HG03280 (cell line): ENCODE measurements around the gene NOP9.

Experiments used
- ATAC-seq: cut with Tn5 transposase; IDR thresholded peaks from one replicate; pipeline ENCODE4 v1.9.1; 2021; ENCODE audit warnings: mild to moderate bottlenecking, moderate library complexity; ENCODE audit not compliant: unreplicated experiment

The NOP9 gene

DNA sequence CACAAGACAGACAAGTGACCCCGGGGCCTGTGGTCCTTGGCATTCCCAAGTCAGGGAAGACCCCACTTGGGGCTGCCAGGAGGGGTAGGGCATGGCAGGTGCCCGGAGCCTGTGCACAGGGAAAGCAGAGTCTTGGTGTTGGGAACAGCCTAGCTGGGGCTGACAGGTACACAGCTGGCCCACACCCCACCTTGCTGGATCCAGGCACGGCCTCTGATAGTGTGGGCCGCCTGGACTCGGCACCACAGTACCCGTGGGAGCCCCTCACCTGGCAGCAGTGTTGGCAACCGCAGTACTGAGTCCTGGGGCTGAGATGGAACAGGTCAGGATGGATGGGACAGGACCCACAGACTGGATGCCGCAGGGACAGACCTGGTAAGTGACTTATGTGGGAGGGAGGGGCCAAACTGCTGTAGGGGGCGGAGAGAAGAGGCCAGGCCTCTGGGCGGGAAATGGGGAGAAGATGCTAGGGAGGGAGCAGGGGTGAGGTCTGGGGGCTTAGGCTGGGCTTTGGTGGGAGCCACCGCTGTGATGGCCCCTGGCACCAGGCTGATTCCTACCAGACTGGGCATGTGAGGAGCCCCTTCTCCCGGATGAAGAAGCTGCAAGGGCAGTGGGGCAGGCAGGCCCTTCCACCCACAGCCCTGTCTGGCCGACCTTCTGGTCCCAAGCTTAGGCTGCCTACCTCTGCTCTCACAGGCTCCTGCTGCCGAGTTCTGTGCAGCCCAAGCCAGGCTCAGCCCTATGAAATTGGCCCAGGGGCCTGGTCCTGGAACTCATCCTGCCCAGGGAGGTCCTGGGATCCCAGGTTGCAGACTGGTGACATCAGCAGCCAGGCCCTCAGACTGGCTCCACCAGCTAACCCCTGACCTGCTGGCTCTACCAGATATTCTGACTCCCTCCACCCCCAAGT, 36.6 kb upstream of the NOP9 start, which contains the start of gene TGM1:
TSS of gene TGM1 (minus strand) at position 357 of the 913 bp plus-strand sequence. CDS start 825 bp downstream, outside the sequence.
- ATAC-seq = no peak

DNA sequence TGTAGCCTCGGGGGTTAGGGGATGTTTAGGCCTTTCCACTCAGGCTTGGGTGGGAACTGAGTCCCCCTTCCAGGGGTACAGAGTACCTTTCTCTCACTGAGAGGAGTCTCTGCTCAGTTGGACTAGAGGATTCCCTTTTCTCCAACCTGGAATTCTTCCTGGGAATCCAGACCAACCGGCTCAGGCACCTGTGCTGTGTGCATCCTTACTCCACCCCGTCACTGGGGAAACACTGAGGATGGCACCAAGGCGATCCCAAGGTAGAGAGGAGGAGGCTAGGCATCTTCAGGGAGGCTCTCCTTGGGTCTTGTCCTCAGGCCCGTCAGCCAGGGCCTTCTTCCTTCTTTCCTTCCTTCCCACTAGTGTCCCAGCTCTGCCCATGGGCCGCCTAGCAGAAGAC, 35.8 kb upstream of the NOP9 start:
- no peak for ATAC-seq

DNA sequence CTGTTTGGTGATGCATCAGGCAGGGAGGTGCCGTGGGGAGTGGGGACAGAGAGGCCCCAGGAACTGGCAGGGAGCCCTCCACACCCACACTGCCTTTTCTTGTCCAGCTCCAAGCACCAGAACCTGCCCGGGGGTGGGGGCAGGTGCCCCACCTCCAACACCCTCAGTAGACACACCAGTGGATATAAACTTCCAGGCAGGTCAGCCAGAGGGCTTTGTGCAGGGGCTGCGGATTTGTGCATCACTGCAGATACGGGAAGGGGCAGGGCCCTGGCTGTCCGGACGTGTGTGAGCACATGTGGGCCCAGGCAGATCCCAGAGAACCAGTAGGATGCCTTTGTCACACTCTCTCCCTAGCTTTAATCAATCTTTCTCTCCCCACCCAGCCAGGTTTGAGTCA, 35.4 kb upstream of the NOP9 start:
- no peak for ATAC-seq

DNA sequence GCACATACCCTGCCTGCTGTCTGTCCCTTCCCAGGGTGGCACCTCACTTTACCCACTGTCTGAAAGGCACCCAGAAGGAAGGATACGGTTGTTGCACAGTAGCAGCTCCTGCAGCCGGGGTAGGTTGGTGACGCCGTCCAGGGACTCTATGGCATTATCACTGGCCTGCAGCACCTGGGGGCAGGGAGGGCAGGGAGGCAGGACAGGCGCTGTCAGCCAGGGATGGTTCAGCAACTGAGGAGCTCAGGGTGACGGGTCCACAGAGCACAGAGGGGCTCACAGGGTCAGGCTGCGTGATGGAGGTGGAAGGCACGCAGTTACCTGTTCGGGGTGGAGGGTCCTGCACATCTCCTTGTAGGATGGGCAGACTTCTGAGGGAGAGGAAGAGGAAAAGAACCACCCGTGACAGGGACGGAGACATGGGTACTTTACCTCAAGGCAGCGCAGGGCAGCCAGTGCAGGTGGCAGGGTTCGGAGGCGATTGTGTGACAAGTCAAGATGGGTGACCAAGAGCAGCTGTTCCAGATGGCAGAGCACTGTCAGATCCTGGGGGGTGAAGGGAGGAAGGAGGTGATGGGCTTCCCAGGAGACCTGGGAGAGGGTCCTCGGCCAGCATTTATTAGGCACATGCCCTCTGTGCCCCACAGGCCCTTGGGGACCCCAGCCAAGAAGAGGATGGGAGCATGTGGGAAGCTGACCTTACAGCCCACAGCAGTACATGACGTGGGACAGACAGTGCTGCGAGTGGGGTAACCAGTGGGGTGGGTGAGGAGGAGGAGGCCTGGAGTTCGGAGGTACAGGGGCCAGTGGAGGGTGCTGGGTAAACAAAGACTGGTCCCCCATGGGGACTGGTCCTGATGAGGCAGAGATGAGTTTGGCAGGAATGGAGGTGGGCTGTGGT, 33.1 kb upstream of the NOP9 start:
- ATAC-seq = no peak

DNA sequence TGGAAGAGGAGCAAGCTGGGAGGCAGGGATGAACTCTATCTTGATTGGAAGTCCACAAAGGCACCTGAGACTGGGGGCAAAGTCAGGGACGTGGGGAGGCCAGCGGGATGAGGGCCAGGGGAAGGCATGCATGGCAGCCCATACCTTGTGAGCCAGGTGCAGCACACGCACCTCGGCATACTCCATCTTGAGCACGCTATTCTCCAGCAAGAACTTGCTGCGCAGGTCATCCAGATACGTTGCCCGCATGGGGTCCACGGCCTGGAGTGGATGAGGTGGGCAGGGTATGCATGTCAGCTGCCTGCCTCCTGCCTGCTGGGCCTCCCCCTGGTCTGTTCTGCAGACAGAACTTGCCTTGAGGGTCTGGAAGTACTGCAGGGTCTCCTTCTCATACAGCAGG, 32.1 kb upstream of the NOP9 start:
- ATAC-seq = no peak

DNA sequence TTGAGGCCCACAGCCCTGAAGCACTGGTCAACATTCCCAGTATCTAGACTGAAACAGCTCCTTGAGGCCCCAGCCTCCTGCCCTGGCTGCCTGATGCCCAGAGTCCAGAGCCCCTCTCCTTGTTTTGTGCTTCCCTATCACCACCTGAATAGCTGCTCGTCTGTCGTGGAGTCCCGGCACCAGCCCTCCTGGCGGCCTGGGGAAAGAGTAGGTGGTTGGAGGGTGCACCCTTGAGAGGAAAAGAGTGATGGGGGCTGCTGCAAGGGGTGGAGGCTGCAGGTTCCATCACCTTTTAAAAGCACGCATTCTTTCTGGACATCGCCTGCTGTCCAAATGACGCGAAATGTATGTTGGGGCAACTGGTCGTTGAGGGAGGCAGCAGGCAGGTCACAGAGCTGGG, 31.4 kb upstream of the NOP9 start:
- no peak for ATAC-seq

DNA sequence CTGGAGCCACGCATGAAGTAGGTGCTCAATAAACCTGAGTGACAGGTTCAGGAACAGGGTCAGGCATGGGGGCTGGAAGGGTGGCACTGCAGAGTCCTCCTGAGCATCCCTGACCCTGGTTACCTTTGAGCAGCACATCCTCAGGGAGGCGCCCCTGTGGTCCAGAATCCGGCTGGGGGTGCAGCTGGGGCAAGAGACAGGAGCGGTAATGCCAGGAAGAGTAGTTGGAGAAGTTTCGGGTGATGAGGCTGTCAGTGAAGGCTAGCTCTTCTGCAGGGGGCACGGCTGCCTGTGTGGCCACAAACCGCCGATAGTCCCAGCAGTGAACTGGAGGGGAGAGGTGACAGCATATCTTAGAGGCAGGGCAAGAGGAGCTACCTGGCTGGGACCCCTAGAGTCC, 30.3 kb upstream of the NOP9 start:
- no peak for ATAC-seq

DNA sequence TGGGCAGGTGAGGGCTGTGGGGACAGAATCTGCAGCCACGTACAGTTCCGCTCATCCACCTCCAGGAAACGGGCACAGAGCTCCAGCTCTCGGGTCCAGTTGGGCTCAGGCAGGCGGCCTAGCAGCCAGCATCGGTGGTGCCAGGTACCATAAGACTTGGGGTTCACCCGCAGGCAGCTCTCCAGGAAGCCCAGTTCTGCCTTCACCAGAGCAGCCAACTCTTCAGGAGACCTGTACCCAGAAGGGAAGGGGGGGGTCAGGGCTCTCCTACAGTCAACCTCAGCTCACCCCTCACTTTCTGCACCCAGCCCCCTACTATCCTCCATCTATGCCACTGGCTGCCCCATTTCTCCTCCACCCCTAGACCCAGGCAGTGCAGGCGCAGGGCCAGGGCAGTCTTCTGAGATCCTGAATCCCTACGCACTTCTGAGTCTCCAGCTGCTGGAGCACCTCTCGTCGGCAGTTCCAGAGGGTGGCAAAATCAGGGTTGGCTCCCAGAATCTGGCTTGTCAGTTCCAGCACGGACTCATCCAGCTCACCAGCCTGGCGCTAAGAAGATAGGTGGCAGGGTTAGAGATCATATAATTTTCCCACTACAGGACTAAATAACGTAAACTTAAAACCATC, 29.6 kb upstream of the NOP9 start:
- ATAC-seq = no peak

DNA sequence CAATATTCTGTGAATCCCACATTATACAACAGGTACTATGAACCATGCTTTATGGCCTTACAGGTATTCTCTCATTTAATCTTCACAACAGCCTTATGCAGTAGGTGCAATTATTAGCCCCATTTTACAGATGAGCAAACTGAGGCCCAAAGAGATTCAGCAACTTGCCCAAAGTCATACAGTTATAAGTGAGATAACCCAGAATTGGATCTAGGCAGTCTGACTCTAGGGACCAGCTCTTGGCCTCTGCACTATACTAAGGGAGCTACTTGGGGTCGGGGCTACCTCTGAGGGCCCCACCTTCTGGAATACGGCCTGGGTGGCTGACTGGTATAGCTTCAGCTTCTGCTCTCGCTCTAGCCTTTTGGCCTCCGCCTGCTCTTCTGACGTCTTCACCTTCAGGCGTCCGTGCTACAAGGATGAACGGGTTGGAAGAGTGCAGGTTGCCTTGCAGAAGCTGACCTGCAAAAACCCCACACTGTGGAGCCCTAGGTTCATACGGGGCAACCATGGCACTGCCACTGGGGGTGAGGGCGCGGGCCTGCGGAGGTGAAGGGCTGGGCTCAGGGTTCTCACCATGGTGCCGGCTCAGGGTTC, 29.0 kb upstream of the NOP9 start:
- ATAC-seq = no peak

DNA sequence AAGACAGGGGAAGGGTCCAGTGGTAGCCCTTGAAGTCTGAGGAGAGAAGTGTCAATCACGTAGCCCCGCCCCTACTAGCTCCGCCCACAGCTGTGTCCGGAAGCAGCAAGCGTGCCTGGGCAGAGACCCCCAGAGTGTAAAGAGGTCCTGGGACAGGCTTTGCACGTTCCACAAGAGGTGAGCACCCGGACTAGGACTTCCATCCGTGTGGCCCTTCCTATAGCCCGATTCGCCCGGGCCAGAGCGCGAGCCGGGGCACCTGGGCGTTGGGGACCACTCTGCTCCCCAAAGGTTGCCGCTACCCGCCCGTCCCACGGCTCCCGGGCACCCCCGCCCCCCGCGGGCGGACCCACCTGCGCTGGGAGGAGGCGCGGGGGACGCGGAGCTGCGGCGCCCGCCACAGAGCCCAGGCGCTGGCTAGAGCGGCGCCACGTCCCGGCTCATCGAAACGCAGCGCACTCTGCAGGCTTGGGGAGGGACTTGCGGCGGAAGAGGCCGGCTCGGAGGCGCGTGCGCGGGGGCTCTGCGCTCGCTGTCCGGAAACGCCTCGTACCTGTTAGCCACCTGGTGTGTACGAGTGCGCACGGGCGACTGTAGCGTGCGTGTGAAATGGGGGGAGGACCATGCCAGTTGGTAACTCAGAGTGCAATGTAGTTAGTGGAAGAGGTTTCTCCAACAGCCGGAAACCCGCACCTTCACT, 28.4 kb upstream of the NOP9 start, which contains the start of gene RABGGTA:
TSS of gene RABGGTA (minus strand) at position 464 of the 700 bp plus-strand sequence. CDS start 482 bp downstream, outside the sequence.
- ATAC-seq = peak; percentile 88

DNA sequence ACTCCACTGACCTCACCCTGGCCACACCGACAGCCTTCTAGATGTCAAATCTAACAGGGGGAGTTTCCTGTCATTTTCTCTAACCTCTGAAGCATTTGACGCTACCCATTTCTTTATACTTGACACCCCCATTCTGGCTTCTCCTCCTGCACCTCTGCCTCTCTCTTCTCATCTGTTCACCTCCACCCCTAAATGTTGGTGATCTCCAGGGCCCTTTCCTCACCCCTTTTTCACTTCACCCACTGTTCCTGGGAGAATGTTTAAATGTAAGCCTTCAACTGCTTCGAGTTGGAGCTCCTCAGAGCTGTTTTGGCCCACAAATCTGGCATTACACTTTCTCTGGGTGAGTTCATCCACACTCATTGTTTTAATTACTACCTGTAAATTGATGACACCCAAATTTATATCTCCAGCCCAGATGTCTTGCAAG, 27.8 kb upstream of the NOP9 start:
- ATAC-seq = no peak

DNA sequence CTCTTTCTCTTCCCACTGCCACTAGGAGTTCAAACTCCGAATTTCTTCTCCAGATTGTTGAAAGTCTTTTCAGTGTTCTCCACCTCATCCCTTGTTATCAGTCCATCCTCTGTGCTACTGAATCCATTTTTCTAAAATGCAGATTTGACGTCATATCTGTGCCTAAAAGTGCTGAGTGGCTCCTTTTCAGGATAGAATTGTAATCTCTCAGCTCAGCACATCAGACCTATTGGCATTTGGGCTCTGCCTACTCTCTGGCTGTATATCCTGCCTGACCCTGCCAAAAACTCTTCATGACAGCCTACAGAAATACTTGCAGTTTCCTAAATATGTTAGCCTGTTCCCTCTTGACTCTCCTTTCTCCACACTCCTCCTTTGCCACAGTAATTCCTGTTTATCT, 27.2 kb upstream of the NOP9 start:
- no peak for ATAC-seq

DNA sequence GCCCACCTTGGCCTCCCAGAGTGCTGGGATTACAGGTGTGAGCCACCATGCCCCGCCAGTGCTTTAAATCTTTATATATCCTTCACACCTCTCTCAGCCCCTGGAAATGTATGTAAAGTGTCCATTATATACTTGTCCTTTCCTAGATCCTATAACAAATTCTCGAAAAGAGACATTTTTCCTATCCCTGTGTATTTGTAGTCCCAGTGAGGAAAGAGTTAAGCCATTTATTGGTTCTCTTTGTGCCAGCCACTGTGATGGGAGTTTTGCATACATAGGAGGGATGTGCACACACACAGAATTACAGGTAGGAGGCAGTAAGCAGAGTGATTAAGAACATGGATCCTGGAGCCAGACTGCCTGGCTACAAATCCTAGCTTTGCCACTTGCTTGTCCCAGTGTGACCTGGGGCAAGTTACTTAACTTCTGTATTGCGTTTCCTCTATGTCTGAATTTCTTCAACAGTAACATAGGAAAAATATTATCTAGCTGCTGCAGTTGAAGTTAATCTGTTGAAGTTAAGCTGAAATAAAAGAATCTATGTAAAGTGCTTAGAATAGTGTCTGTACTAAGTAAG, 26.1 kb upstream of the NOP9 start:
- no peak for ATAC-seq

DNA sequence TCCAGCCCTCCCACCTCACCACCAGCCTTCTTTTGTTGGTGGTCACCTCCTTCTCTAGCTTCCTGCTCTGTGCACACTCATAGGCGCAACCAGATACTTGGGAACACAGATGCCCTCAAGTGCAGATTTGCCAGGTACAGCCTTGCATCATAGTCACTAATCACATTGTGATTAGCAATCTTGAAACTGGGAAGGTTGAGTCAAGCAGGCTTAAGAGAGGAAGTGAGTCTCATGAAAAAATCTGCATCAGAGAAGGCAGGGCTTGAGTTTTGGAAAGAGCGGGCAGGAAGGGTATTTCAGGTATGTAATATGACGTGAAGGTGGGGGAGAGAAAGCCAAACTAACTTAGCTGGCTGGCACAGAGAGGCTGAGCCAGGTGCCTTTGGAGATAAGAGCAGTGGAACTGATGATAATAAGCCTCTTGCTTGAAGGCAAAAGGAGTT, 25.5 kb upstream of the NOP9 start:
- ATAC-seq = no peak

DNA sequence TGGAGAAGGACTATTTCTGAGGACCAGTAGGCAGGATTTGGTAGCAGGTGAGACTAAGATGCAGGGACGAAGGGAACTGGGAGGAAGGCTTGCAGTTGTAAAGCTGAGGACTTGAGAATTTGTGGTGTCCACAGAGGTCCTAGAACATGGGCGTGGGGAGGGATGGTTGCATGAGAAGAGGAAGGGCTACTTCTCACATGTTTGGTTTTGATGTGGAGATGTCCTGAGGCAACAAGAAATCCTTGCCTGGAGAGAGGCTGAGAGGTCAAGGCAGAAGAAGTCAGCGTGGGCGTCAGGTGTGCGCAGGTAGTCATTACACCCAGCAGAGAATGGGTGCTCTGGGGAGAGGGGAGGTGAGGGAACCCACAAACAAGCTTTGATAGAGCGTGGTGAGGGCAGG, 22.6 kb upstream of the NOP9 start:
- ATAC-seq = no peak

DNA sequence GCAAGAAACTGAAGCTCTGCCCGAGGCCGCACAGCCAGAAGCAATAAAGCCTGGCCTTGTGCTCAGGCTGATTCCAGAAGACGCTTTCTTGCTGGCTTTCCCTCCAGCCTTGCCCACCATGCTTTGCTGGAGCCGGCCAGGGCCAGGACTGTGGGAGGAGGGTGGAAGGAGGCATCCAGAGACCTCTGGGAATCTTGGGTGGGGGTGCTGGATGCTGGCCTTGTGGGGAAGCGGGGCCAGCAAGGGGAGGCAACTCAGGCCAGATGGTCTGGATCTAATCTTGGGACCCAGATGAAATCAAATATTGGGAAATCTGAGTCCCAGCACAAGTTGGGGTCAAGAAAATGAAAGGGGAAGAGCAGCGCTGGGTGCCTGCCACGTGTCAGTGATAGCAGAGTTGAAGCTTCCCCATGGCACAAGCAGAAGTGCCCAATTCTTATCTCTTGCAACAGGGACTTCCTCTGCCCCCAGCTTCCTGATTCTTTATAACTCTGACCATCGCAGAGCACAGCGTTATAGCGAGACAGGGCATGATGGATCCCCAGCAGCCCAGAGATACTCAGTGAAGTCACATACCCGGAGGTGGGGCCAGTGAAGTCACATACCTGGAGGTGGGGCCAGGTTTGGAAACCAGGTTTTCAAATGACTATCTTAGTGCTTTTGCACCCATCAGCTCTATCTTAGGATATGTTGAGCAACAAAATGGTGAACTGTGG, 21.9 kb upstream of the NOP9 start:
- ATAC-seq = no peak

DNA sequence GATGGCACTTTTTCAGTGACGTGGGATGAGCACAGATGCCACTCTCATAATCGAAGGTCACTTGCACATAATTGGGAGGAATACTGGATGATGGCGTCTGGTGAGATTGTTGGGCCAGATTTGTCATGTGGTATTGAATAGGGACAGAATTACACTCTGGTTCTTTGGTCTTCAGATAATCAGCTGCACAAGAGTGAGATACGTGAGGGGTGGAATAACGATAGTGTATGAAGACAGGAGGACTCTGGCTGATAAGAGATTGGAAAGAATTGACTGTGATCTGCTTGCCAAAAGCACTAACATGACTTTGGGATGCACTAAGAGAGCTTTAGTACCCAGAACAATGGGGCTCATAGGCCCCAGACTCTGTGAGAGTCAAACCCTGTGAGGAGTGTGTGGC, 21.2 kb upstream of the NOP9 start:
- no peak for ATAC-seq

DNA sequence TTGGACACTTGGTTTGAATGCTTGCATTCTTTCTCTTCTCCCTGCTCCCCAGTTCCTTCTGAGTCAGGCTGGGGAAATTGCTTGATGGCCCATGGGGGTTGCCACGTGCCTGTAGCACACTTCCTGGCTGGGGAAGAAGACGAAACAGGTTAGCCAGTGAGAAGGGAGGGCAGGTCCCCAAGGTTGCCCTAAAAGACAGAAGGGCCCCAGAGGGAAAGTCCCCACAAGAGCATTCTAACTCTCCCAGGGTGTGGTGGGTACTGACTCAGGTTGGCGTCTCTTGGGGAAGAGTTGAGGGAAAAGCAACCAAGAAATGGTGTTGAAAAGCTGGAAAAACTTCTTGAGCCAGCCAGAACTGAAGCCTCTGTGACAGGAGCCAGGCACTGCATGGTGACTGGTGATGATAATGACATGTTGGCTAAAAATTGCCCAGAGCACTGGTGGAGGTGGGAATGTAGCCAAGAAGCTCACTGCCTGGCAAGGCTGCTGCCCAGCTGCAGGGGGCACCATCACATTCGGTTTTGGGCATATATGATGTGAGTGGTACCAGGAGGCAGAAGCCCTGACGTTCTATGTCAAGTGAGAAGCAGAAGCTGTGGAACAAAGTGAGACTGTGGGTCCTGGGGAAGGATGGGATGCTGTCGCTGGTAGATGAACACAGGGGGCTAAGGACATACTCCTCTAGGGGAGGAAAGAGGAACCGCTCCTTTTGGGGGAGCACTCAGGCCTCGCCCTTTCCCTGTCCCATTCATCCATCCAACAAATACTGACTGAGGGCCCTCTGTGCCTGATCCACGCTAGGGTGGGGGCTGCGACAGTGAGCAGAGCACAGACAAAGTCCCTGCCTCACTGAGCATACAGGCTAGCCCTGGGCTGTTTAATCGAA, 20.1 kb upstream of the NOP9 start:
- ATAC-seq = no peak
